ENCODE measurements around the gene CD244.
A peak's percentile ranks its signal among the peaks of the same experiment; 100 is the strongest.
"Not testable (repeated sequence)": the region's sequence is repeated elsewhere in the genome, so short reads cannot be mapped to it uniquely, and the experiment has no call there.

CD244 gene

DNA sequence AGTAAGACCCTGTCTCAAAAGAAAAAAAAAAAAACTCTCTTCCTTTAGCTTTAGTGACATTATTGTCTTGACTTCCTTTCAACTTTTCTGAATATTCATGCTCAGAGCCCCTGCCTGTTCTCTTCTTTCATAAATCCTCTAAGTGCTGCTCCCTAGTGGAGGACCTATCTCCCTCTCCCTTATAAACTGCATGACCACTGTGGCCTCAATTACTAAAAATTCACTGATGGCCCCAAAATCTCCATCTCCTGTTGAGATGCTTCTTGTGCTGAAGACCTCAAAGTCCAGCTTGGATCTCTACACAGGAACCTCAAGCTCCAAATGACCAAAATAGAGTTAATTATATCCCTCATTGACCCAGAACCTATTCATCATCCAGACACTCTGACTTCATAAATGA is 14.5 kb upstream of the CD244 start:
- DNase-seq, result peak in 1 of 2 donors; percentile 68

DNA sequence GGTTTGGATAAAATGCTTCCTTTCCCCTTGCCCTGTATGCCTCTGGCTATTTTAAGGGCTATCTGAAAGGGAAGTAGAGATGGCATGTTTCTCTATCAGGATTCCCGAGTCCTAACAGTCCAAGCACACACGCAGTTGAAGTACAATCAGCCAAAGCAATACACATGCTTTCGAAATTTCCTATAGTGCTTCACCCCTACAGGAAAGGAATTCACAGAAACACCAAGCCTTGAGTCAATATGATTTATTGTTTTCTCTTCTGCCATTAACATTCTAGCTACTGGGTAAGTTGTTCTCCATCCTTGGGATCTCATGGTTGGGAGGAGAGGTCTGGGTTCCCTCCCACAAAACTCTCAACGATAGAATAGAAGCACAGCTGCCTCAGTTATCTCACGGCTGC is 13.6 kb upstream of the CD244 start:
- DNase-seq, result no peak

DNA sequence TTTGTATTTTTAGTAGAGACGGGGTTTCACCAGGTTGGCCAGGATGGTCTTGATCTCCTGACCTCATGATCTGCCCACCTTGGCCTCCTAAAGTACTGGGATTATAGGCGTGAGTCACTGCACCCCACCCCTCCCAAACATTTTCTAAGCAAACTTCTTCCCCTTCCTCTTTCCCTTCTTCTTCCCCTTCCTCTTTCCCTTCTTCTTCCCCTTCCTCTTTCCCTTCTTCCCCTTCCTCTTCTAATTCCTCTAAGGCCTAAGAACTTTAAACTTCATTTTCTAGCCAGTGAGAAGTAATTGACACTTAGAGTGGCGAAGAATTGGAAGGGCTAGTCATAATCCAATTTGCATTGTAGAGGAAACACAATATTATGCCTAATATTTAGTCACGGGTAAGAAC is 12.9 kb upstream of the CD244 start:
- not testable (repeated sequence) for DNase-seq

DNA sequence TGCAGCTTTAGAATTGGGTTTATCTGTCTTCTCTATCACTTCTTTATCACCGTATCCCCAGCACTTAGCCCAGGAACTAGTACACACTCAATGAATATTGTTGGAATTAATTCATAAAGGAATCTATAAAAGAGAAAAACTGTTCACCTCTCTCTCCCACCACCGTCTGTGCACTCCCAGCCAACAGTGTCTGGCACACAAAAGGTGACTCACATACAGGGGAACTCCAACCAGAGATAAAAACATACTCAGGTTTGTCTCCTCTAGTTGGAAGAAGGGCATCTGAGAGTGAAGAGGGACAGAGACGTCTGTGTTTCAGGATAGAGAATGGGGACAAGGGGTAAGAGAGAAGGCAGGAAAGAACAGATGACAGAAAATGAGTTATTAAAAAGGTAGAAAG is 12.2 kb upstream of the CD244 start:
- no peak for DNase-seq

DNA sequence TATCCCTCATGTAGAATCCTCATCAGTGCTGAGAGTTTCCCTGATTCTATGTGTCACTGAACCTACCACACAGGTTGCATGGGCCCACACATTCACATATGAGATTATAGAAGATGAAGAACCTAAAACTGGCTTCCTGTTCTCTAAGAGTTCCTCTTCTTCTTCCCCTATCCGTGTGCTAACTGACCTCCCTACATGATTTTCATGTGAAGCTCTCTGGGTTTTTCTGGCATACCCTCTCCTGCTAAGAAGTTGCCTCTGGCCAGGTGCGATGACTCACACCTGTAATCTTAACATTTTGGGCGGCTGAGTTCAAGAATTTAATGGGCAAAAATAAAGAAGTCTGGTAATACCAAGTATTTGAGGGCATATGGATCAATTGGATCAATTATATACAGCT is 5.5 kb upstream of the CD244 start:
- DNase-seq, result no peak

DNA sequence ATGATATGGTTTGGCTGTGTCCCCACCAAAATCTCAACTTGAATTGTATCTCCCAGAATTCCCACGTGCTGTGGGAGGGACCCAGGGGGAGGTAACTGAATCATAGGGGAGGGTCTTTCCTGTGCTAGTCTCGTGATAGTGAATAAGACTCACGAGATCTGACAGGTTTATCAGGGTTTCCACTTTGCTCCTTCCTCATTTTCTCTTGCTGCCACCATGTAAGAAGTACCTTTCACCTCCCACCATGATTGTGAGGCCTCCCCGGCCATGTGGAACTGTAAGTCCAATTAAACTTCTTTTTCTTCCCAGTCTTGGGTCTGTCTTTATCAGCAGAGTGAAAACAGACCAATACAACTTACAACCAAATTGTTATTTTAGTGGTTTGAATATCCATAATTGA is 5.0 kb upstream of the CD244 start:
- not testable (repeated sequence) for DNase-seq

DNA sequence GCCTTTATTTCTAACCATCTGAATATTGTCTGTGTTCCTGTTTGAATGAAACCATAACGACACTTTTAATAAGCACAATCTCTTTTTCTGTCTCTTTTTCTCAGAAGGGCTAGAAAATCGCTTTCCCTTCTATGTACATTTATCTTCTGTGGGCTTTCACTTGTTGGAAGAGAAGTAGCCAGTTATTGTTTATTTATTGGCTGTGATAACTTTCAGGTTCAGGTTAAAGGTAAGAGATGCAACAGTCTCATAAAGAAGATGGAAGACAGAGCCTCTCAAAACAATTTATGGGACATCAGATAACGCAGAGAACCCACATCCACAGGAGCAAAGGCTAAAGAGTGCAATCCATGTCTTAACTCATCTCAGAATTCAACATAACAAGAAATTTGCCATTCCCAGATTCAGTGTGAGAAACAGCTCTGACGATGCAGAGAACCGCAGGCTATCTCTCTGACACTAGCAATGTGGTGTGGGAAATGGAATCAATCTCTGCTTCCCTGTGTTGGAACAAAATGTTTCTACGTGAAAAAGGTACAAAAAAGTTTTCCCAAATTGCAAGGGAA is 4.1 kb upstream of the CD244 start:
- no peak for DNase-seq

DNA sequence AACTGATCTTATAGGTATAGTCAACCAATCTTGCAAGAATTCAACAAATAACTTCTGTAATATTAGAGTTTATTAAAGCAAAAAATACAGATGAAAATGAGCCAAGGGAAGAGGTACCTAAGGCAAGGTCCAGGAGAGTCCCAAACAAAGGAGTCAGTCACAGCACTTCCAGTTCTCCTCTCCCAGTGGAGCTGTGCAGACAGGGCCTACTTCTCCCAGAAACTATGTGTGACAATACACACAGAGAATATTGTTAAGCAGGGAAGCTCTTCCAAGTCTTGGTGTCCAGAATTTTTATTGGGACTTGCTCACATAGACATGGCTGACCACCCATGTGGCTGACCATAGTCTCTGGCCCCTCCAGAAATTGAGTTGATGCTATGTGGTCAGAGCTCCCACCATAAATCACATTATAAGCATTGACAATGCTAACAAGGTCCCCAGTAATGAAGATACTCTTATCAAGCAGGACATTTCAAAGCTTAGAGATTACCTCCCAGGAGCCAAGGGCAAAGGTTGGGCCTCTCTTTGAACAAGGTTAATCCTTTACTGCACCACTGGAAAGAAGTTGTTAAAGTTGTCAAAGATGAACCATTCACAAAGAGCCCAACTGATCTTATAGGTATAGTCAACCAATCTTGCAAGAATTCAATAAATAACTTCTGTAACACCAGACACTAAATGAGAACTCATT is 3.5 kb upstream of the CD244 start:
- no peak for DNase-seq

DNA sequence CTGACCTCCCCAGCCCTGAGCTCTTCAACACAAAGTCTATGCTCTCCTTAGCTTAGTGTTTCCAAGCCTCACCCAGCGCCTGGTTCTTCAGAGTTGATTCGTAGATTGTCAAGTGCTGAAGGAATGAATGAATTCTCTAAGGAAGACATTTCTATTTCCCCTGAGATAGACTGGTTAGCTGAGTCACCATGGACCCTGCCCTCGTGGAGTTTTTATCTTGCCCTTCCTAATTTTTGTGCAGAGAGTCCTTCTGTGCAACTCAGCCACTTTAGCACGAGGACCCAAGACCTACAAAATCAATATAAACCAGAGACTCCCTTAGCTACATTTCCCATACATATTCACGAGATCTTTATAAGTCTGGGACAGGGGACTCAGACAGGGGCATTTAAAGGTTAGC is 2.6 kb upstream of the CD244 start:
- no peak for DNase-seq

DNA sequence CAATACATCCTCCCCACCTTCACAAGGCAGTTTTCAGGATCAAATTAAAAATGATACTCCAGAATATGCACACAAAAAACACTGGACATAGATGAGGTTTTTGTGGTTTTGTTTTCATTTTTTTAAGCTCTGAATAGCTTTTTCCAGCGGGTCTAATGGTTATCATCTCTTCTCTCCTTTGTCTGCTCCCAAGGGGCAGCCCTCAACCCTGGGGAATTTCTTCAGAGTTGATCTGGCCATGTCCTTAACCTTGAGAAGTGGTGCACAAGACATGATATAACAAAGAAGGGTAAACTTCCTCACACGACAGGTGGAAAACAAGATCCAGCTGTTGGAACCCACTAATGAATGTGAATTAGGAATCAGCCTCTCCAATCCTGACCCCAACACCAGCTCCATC is 1.5 kb upstream of the CD244 start:
- no peak for DNase-seq

DNA sequence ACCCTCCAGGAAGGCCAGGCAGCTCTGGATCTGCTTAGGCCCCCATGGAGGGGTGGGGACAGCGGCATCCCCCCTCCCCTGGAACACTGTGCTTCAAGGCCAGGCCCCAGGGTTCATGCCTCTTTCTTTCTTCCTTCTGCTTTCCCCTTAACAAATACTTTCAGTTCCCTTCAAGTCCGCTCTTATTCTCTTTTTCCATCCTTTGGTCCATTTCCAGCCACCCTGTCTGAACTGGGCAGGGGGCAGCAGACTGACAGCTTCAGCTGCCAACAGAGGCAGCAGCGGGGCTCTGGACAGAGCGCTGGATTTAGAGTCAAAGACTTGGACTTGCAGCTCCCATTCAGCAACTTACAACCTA is 1.1 kb upstream of the CD244 start:
- DNase-seq, result no peak

DNA sequence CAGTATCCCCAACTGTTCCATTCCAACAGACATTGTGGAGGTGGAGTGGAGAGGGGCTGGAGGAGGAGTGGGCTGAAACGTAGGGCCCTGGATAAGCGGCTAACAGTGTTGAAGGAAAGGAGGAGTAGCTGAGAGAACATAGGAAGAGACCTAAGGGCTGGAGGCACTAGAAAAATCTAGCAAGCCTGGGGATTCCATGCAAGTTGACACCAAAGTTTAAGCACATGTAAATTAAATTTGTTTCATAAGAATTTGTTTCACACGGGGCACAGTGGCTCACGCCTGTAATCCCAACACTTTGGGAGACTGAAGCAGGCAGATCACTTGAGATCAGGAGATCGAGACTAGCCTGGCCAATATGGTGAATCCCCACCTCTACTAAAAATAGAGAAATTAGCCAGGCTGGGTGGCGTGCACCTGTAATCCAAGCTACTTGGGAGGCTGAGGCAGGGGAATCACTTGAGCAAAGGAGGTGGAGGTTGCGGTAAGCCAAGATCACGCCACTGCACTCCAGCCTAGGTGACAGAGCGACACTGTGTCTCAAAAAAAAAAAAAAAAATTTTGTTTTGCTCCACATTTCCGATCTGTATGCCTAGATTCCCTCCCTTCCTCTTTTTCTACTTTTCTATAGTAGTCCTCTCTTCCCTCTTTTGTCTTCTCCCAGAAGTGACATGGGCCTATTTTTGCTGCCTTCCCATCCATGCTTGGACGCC is 530 bp upstream of the CD244 start:
- DNase-seq, result no peak

DNA sequence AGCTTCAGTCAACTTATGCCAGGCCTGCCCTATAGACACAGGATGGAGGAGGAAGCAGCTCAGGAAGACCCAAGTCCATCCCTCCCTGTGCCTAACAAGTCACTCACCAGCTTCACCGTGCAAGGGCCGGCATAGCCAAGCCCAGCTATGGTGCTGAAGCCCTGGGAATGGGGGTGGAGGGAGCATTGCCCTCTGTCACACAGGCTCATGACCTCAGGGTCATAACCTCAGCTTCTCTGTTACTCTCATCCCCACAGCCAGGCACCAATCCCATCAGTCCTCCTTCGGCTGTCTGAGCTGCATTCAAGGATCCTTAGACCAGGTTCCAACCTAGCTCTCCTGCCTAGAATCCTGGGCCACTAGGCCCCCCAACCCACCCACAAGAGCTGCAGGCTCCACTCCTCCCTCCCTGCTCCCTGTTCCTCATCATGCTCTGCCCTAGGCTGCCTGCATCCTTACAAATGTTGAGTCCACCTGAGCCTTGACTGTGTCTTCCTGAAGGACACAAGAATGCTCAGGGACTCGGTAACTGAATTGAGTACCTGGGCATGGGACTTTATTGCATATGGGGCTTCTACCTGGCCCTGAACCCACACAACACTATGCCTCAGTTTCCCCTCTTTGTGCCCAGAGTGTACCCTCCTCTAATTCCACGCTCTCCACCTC is 1.7 kb downstream of the CD244 start:
- no peak for DNase-seq

DNA sequence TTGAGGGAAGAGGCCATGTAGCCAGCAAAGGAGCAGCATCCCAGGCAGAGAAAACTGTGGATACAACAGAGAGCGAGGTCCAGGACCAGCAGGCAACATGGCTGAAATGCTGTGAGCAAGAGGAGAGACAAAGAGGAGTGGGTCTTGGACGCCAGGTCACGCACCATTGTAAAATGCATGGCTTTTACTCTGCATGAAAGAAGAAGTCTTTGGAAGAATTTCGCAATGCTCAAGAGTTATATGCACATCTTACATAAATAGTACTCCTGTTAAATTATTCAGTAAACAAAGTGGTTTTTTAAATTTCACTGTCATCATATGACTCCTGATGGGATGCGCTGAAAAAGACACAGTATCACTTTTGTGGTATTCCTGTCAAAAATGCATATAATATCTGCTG is 3.5 kb downstream of the CD244 start:
- DNase-seq, result no peak

DNA sequence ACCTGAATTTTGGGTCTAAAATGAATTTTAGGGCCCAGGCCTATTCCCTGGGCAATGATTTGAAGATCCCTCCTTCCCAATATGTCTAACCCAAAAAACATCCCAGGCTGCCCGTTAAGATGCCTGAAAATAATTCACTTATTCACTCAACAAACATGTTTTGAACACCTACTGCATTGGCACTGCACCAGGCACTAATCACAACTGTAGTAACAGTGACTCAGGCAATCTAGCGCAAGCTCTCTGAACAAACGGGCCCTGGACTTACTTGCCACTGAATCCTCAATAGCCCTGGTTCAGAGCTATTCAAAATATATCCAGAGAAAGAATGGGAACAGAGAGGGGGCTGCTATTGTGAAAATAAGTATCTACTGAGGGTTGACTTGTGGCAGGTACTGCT is 4.2 kb downstream of the CD244 start:
- no peak for DNase-seq

DNA sequence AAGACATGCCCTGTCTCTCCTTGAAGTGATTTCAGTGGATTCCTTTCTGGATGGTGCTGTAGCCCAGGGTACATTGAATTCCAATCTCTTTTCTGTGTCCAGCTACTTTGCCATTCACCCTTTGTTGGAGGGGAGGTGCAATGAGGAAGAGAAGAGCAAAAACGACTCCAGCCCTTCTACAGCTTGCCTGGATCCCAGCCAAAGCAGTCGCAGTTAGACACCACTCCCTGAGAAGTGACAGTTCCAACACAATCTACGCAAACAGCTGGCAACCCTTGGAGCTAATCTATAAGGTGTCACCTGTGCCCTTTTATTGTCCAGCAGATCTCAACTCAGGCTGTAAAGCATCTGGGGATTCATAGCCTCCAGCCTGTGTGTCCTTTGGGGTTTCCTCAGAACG is 4.6 kb downstream of the CD244 start:
- no peak for DNase-seq

DNA sequence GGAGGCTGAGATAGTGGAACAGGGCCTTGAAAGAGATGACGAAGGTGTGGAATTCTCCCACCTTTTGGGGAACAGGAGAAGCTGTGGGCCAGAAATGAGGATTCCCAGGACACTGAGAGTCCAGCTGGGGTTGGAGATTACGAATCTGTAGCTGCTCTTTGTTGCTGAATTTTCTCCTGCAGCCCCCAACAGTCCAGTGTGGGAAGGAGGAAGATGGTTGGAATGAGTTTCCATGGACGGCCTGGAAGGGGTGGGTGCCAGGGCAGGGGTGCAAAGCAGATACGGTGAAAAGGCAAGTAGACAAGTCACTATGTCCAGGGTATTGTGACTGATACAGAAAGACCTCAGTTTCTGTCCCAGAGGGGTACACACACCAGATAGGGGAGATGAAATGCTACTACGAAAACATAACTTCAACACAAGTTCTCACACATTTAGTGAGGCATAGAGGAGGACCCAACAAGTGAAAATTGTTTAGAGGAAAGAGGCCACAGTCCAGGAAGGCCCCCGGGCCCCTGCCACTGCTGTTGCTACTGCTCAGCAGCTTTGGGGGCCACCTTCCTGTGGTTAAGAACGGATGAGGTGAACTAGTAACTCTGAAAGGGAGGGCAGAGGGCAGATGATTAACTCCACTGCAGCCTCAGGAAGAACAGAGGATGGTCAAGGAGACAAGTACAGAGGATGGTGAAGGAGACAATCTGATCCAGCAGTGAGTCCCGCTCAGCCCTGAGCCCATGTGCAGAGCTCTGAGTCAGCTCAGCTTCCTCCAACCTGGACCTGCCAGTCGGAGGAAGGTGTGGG is 7.3 kb downstream of the CD244 start:
- peak; percentile 34 to 52 for DNase-seq

DNA sequence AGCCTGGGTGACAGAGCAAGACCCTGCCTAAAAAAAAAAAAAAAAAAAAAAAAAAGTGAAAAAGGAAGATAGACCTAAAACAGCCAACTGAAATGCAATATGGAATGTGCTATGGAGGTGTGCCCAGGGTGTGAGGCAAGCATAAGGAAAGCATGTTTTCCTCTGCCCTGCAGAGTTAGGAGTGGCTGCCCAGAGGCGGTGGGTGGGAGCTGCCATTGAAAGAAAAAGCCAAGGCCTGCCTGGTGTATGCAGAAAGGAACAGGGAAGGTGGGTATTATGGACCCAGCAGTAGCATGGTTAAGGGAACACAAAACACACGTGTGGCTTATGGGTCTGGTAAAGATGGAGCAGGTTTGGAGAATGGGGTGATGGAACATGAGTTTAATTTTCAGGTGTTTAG is 8.9 kb downstream of the CD244 start:
- no peak for DNase-seq

DNA sequence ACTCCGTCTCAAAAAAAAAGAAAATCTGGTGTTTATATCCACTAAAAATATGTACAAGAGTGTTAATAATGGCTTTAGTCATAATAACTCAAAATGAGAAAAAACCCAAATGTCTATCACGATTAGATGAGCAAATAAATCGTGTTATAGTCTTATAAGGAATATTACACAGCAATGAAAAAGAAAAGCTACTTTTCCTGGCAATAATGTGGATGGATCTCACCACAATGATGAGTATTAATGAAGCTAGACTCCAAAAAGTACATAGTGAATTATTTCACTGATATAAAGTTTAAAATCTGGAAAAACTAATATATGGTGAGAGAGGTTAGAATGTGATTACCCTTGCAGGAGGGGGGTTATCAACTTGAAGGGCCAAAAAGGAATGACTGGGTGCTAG is 9.7 kb downstream of the CD244 start:
- DNase-seq, result no peak

DNA sequence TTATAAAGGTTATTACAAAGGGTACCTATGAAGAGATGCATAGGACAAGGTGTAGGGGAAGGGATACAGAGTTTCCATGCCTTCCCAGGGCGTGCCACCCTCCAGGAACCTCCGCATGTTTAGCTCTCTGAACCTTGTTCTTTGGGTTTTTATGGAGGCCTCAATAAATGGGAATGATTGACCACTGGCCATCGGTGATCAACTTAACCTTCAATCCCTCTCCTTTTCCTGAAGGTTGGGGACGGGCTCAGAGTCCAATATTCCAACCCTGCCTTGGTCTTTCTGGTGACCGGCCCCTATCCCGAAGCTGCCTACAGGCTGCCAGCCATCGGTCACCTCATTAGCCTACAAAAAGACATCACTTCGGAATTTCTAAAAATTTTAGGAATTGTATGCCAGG is 11.7 kb downstream of the CD244 start:
- no peak for DNase-seq

DNA sequence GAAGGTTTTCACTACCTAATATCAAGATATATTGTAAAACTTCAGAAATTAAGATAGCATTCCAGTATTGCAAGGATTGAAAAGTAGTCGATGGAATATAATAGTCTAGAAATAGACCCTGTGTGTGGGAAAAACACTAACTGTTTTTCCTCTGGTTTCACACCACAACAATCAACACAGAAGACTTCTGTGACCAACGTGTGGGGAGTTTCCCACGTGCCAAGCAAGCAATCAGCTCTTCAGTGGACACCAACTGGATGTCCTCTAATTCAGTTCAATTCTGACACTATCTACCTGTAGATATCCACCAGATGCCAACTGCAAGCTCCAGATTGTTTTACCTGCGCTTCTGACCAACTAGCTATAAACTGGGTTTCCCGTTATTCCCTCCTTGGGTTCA is 12.1 kb downstream of the CD244 start:
- DNase-seq, result no peak

DNA sequence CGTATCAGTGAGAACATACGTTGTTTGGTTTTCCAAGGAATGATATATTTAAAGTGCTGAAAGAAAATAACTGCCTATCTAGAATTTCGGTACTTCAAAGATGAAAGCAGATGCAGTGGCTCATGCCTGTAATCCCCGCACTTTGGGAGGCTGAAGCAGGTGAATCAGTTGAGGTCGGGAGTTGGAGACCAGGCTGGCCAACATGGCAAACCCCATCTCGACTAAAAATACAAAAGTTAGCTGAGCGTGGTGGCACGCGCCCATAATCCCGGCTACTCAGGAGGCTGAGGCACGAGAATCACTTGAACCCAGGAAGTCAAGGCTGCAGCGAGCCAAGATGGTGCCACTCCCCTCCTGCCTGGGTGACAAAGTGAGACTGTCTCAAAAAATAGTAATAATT is 16.4 kb downstream of the CD244 start:
- no peak for DNase-seq
